Measurements from ENCODE around the gene CLDN6. TPM values are rescaled to one million over a fixed set of nuclear protein-coding genes. Genes with fewer than 3 reads are reported as not detected.

The CLDN6 gene
- total and polyA plus RNA-seq, 9 of the 15 experiments (the other 6 are each of a cell fraction or from before 2014, with no cell fraction given) = 0.22 to 0.75 (median 0.38) TPM; not detected in 3

DNA sequence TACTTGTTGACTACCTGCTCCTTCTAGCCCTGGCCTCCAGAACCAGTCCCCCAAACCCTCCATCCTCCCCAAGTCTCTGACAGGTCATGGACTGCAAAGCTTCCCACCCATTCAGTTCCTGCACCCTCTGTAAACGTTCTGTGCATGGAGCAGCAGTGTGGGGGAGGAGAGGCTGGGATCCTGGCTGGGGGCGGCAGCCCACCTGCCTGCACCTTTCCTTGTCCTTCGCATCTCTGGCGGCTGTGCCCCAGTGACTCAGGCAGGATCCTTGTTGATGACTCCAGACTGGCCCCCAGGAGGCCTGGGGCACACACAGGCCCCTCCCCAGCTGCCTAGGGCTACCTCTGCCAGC is 36.1 kb downstream of the CLDN6 start (continued):
- TF ChIP-seq RREB1 (CRISPR knock-in tag; IDR thresholded peaks at IDR 0.05) (0 out of 2 replicates have a peak, but pooled peaks have one; percentile 35), TBP (optimal IDR thresholded peaks at IDR 0.05; ENCODE audit: low read depth, low read length) (peak; percentile 40), TOE1 (IDR thresholded peaks at IDR 0.05; ENCODE audit: borderline replicate concordance) (no peak), TOE1 (CRISPR knock-in tag; IDR thresholded peaks at IDR 0.05; ENCODE audit: borderline replicate concordance, low read depth) (no peak), TRIM24 (IDR thresholded peaks at IDR 0.05) (0 out of 4 replicates have a peak, but pooled peaks of 1 of the 2 experiments have one; percentile 8), SMARCA4 (IDR thresholded peaks at IDR 0.05) (no peak), HDGF (IDR thresholded peaks at IDR 0.05) (peak; percentile 52; the same call in 1 of the 2 replicates), CTBP1 (IDR thresholded peaks at IDR 0.05; ENCODE audit: borderline replicate concordance) (0 out of 2 replicates have a peak, but pooled peaks have one; percentile 43)
- TF ChIP-seq, protein P1, sequence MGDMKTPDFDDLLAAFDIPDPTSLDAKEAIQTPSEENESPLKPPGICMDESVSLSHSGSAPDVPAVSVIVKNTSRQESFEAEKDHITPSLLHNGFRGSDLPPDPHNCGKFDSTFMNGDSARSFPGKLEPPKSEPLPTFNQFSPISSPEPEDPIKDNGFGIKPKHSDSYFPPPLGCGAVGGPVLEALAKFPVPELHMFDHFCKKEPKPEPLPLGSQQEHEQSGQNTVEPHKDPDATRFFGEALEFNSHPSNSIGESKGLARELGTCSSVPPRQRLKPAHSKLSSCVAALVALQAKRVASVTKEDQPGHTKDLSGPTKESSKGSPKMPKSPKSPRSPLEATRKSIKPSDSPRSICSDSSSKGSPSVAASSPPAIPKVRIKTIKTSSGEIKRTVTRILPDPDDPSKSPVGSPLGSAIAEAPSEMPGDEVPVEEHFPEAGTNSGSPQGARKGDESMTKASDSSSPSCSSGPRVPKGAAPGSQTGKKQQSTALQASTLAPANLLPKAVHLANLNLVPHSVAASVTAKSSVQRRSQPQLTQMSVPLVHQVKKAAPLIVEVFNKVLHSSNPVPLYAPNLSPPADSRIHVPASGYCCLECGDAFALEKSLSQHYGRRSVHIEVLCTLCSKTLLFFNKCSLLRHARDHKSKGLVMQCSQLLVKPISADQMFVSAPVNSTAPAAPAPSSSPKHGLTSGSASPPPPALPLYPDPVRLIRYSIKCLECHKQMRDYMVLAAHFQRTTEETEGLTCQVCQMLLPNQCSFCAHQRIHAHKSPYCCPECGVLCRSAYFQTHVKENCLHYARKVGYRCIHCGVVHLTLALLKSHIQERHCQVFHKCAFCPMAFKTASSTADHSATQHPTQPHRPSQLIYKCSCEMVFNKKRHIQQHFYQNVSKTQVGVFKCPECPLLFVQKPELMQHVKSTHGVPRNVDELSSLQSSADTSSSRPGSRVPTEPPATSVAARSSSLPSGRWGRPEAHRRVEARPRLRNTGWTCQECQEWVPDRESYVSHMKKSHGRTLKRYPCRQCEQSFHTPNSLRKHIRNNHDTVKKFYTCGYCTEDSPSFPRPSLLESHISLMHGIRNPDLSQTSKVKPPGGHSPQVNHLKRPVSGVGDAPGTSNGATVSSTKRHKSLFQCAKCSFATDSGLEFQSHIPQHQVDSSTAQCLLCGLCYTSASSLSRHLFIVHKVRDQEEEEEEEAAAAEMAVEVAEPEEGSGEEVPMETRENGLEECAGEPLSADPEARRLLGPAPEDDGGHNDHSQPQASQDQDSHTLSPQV (IDR thresholded peaks at IDR 0.05) = peak; percentile 21; the same call in 1 of the 2 replicates
- TF ChIP-seq, protein P2, sequence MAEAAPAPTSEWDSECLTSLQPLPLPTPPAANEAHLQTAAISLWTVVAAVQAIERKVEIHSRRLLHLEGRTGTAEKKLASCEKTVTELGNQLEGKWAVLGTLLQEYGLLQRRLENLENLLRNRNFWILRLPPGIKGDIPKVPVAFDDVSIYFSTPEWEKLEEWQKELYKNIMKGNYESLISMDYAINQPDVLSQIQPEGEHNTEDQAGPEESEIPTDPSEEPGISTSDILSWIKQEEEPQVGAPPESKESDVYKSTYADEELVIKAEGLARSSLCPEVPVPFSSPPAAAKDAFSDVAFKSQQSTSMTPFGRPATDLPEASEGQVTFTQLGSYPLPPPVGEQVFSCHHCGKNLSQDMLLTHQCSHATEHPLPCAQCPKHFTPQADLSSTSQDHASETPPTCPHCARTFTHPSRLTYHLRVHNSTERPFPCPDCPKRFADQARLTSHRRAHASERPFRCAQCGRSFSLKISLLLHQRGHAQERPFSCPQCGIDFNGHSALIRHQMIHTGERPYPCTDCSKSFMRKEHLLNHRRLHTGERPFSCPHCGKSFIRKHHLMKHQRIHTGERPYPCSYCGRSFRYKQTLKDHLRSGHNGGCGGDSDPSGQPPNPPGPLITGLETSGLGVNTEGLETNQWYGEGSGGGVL (CRISPR knock-in tag; IDR thresholded peaks at IDR 0.05) = no peak
- TF ChIP-seq, protein P3, sequence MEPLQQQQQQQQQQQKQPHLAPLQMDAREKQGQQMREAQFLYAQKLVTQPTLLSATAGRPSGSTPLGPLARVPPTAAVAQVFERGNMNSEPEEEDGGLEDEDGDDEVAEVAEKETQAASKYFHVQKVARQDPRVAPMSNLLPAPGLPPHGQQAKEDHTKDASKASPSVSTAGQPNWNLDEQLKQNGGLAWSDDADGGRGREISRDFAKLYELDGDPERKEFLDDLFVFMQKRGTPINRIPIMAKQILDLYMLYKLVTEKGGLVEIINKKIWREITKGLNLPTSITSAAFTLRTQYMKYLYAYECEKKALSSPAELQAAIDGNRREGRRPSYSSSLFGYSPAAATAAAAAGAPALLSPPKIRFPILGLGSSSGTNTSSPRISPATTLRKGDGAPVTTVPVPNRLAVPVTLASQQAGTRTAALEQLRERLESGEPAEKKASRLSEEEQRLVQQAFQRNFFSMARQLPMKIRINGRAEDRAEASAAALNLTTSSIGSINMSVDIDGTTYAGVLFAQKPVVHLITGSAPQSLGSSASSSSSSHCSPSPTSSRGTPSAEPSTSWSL (CRISPR knock-in tag; IDR thresholded peaks at IDR 0.05; ENCODE audit: borderline replicate concordance) = 0 out of 2 replicates have a peak, but pooled peaks have one; percentile 51
- TF ChIP-seq, protein P4, sequence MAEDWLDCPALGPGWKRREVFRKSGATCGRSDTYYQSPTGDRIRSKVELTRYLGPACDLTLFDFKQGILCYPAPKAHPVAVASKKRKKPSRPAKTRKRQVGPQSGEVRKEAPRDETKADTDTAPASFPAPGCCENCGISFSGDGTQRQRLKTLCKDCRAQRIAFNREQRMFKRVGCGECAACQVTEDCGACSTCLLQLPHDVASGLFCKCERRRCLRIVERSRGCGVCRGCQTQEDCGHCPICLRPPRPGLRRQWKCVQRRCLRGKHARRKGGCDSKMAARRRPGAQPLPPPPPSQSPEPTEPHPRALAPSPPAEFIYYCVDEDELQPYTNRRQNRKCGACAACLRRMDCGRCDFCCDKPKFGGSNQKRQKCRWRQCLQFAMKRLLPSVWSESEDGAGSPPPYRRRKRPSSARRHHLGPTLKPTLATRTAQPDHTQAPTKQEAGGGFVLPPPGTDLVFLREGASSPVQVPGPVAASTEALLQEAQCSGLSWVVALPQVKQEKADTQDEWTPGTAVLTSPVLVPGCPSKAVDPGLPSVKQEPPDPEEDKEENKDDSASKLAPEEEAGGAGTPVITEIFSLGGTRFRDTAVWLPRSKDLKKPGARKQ (CRISPR knock-in tag; IDR thresholded peaks at IDR 0.05) = no peak
- TF ChIP-seq, protein P5, sequence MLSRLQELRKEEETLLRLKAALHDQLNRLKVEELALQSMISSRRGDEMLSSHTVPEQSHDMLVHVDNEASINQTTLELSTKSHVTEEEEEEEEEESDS (CRISPR knock-in tag; IDR thresholded peaks at IDR 0.05) = no peak

All from K562 (cell line).